Measurements from ENCODE around the gene CLIC4.

GRCh38 chr1:24744911-24745710, at the start of gene CLIC4:
- peak; percentile 36 for TF ChIP-seq MAX (IDR thresholded peaks at IDR 0.05)
- TF ChIP-seq, protein P1, sequence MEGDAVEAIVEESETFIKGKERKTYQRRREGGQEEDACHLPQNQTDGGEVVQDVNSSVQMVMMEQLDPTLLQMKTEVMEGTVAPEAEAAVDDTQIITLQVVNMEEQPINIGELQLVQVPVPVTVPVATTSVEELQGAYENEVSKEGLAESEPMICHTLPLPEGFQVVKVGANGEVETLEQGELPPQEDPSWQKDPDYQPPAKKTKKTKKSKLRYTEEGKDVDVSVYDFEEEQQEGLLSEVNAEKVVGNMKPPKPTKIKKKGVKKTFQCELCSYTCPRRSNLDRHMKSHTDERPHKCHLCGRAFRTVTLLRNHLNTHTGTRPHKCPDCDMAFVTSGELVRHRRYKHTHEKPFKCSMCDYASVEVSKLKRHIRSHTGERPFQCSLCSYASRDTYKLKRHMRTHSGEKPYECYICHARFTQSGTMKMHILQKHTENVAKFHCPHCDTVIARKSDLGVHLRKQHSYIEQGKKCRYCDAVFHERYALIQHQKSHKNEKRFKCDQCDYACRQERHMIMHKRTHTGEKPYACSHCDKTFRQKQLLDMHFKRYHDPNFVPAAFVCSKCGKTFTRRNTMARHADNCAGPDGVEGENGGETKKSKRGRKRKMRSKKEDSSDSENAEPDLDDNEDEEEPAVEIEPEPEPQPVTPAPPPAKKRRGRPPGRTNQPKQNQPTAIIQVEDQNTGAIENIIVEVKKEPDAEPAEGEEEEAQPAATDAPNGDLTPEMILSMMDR (IDR thresholded peaks at IDR 0.05; ENCODE audit: low read depth, low read length, missing input control), result no peak
- peak; percentile 96 for TF ChIP-seq SP1 (IDR thresholded peaks at IDR 0.05)
- peak; percentile 77 for TF ChIP-seq TAF1 (conservative IDR thresholded peaks at IDR 0.05)
- TF ChIP-seq, protein P2, sequence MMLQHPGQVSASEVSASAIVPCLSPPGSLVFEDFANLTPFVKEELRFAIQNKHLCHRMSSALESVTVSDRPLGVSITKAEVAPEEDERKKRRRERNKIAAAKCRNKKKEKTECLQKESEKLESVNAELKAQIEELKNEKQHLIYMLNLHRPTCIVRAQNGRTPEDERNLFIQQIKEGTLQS (IDR thresholded peaks at IDR 0.05), result peak; percentile 43
- TF ChIP-seq GABPA (IDR thresholded peaks at IDR 0.05 in 1 of 2, conservative IDR thresholded peaks at IDR 0.05 in 1 of 2), result no peak
- TF ChIP-seq YY1 (IDR thresholded peaks at IDR 0.05), result peak; percentile 83
- TF ChIP-seq FOXA2 (IDR thresholded peaks at IDR 0.05), result no peak
- TF ChIP-seq FOXA1 (IDR thresholded peaks at IDR 0.05), result peak; percentile 46
- peak; percentile 57 to 60 for TF ChIP-seq RXRA (IDR thresholded peaks at IDR 0.05)
- TF ChIP-seq, protein P3, sequence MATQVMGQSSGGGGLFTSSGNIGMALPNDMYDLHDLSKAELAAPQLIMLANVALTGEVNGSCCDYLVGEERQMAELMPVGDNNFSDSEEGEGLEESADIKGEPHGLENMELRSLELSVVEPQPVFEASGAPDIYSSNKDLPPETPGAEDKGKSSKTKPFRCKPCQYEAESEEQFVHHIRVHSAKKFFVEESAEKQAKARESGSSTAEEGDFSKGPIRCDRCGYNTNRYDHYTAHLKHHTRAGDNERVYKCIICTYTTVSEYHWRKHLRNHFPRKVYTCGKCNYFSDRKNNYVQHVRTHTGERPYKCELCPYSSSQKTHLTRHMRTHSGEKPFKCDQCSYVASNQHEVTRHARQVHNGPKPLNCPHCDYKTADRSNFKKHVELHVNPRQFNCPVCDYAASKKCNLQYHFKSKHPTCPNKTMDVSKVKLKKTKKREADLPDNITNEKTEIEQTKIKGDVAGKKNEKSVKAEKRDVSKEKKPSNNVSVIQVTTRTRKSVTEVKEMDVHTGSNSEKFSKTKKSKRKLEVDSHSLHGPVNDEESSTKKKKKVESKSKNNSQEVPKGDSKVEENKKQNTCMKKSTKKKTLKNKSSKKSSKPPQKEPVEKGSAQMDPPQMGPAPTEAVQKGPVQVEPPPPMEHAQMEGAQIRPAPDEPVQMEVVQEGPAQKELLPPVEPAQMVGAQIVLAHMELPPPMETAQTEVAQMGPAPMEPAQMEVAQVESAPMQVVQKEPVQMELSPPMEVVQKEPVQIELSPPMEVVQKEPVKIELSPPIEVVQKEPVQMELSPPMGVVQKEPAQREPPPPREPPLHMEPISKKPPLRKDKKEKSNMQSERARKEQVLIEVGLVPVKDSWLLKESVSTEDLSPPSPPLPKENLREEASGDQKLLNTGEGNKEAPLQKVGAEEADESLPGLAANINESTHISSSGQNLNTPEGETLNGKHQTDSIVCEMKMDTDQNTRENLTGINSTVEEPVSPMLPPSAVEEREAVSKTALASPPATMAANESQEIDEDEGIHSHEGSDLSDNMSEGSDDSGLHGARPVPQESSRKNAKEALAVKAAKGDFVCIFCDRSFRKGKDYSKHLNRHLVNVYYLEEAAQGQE (IDR thresholded peaks at IDR 0.05), result peak; percentile 82
